Upper lobe of right lung (tissue), 1 donor: ENCODE results near the gene OR5AK2. TPM values are rescaled to one million over a fixed set of nuclear protein-coding genes. Genes with fewer than 3 reads are reported as not detected.
"Not testable (repeated sequence)": the region's sequence is repeated elsewhere in the genome, so short reads cannot be mapped to it uniquely, and the experiment has no call there.

Experiments
- ATAC-seq: fragments of 200-7000 bp; cut with Tn5 transposase; one replicate; pipeline ENCODE4 v1.9.1; 2020; ENCODE audit warnings: mild to moderate bottlenecking, moderate library complexity
- DNase-seq: peaks from one replicate; pipeline ENCODE4 v3.0.0-alpha.2; 2020
- H3K27ac ChIP-seq: fragments of 200-600 bp; one replicate; pipeline ENCODE4 v1.8.0; 2022
- H3K27me3 ChIP-seq: fragments of 200-600 bp; one replicate; pipeline ENCODE4 v1.8.0; 2022; ENCODE audit warnings: mild to moderate bottlenecking
- H3K36me3 ChIP-seq: fragments of 200-600 bp; one replicate; pipeline ENCODE4 v1.8.0; 2022
- H3K4me1 ChIP-seq: fragments of 200-600 bp; one replicate; pipeline ENCODE4 v1.8.0; 2022
- H3K4me3 ChIP-seq: fragments of 200-600 bp; one replicate; pipeline ENCODE4 v1.8.0; 2022; ENCODE audit warnings: mild to moderate bottlenecking
- H3K9me3 ChIP-seq: fragments of 200-600 bp; one replicate; pipeline ENCODE4 v1.8.0; 2022
- CTCF ChIP-seq: fragments of 200-600 bp; IDR thresholded peaks from one replicate; pipeline ENCODE4 v1.8.0; 2022; ENCODE audit warnings: antibody characterized with exemption
- intact Hi-C: fragments of 100-400 bp; cut with DNase I; formaldehyde crosslinking; loops from one replicate; pipeline ENCODE4 v1.11.0; 2022
- long read RNA-seq: library from polyadenylated mRNA; unstranded; transcript quantifications from one replicate; pipeline ENCODE4 v2.0.0, GENCODE V29; 2021
- total RNA-seq: library from RNA; stranded (reverse); fragmentation: NEBNext Ultra II Directional; extraction: Animal tissue kit (Norgen Biotek cat#: 25700); gene quantifications from one replicate; pipeline ENCODE4 v1.2.1, GENCODE V29; 2021
- donor health status: DM: no; HTN: yes; CAD: no; lungs with severe emphysema.

Gene OR5AK2, protein sequence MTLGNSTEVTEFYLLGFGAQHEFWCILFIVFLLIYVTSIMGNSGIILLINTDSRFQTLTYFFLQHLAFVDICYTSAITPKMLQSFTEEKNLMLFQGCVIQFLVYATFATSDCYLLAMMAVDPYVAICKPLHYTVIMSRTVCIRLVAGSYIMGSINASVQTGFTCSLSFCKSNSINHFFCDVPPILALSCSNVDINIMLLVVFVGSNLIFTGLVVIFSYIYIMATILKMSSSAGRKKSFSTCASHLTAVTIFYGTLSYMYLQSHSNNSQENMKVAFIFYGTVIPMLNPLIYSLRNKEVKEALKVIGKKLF
- not detected for total RNA-seq
- long read RNA-seq, result 0 reads

DNA sequence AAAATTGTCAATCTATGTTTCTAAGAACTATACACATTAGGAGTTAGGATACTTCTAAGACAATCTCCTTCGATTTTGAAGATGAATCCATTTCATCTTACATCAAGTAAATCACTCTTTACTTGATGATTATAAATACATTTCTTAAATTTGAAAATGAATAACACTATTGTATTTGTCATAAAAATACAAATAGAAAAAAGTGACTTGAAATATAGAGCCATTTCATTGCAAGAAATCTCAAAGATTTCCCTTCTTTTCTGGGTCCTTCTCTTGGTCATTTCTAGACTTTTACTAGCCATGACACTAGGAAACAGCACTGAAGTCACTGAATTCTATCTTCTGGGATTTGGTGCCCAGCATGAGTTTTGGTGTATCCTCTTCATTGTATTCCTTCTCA is at the start of gene OR5AK2:
TSS of gene OR5AK2 (plus strand) at position 301 of the 400 bp plus-strand sequence. CDS start at position 301, 0 bp downstream.
- no peaks in the 10 kb centered on the region for H3K27me3 ChIP-seq
- H3K9me3 ChIP-seq, result no peaks in the 10 kb centered on the region
- H3K4me3 ChIP-seq, result no peak within 1 kb of the TSS
- no peaks in the 10 kb centered on the region for H3K36me3 ChIP-seq
- ATAC-seq (no peak), DNase-seq (no peak)
- no peak for TF ChIP-seq CTCF
- no peak within 1 kb of the TSS for H3K27ac ChIP-seq
- H3K4me1 ChIP-seq, result no peaks in the 10 kb centered on the region
- intact Hi-C loops, result no loop called here

- intact Hi-C loops, DNase-seq, H3K27me3 ChIP-seq: not testable (repeated sequence)
These were observed 43.2 kb upstream of the OR5AK2 start for GRCh38 chr11:56945526-56945925.

DNA sequence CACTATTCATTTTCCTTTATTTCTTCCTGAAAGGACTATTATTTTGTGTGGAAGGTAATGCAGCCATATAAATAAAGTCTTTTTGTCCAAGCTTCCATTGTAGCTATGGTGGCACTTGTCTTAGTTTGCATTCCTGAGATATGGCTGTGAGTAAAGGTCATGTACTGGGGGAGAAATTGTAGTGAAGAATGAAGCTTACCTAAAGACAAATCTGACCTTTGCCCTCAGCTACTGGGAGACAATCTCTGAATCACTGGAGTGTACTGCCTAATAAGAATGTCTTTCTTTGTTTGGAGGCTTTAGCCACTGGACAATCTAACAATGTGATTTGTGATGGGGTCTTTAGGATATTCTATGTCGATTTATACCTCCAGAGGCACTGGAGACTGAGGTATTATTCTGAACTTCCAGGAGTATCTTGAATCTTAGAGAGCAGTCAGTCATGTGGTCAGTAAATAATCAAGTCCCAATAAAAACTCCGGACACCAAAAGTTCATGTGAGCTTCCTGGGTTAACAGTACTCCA is 39.7 kb upstream of the OR5AK2 start:
- intact Hi-C loops, result no loop called here
- ATAC-seq, result no peak

More at GRCh38 chr11:56945526-56945925, 43.2 kb upstream of the OR5AK2 start:
- not testable (repeated sequence) for H3K36me3 ChIP-seq, ATAC-seq, H3K27ac ChIP-seq, H3K4me1 ChIP-seq, H3K9me3 ChIP-seq, H3K4me3 ChIP-seq

GRCh38 chr11:56950510-56950909 is 38.2 kb upstream of the OR5AK2 start:
- H3K27ac ChIP-seq, result no peak overlapping the region
- H3K4me3 ChIP-seq, result no peak overlapping the region
- no peak for TF ChIP-seq CTCF
- no peak for DNase-seq
- peaks cover 5% of the 10 kb centered on the region for H3K9me3 ChIP-seq
- no peak for ATAC-seq
- H3K4me1 ChIP-seq, result no peaks in the 10 kb centered on the region
- no peaks in the 10 kb centered on the region for H3K36me3 ChIP-seq
- no peaks in the 10 kb centered on the region for H3K27me3 ChIP-seq
- intact Hi-C loops, result no loop called here

More for the DNA sequence above, 39.7 kb upstream of the OR5AK2 start:
- H3K9me3 ChIP-seq, result peaks cover 5% of the 10 kb centered on the region
- DNase-seq, result no peak
- no peaks in the 10 kb centered on the region for H3K36me3 ChIP-seq
- H3K27me3 ChIP-seq, result no peaks in the 10 kb centered on the region
- no peak overlapping the region for H3K27ac ChIP-seq
- no peak overlapping the region for H3K4me3 ChIP-seq
- no peak for TF ChIP-seq CTCF
- no peaks in the 10 kb centered on the region for H3K4me1 ChIP-seq

DNA sequence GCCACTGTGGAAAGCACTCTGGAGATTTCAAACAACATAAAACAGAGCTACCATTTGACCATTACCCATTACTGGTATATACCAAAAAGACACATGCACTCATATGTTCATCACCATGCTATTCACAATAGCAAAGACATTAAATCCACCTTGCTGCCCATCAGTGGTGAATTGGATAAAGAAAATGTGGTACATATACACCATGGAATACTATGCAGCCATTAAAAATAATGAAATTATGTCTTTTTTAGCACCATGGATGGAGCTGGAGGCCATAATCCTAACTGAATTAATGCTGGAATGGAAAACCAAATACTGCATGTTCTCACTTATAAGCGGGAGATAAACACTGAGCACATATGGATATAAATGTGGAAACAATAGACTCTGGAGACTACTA is 34.8 kb upstream of the OR5AK2 start:
- H3K4me3 ChIP-seq, H3K4me1 ChIP-seq, H3K9me3 ChIP-seq, H3K36me3 ChIP-seq, H3K27me3 ChIP-seq, ATAC-seq, H3K27ac ChIP-seq, DNase-seq, intact Hi-C loops: not testable (repeated sequence)

DNA sequence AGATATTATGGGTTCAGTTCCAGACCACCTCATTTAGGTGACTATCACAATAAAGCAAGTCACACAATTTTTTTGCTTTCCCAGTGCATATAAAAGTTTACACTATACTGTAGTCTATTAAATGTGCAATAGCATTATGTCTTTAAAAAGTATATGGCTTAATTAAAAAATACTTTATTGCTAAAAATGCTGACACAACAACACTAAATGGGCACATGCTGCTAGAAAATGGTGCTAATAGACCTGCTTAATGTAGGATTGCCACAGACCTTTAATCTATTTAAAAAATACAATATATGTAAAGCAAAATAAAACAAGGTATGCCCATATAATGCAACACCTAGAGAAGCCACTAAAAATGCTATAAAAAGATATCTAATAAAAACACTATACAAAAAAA is 27.1 kb upstream of the OR5AK2 start:
- Histone ChIP-seq H3K4me1 (no peaks in the 10 kb centered on the region), H3K9me3 (no peaks in the 10 kb centered on the region), H3K27me3 (no peaks in the 10 kb centered on the region), H3K27ac (no peak overlapping the region), H3K4me3 (no peak overlapping the region), H3K36me3 (no peaks in the 10 kb centered on the region)
- ATAC-seq (no peak), DNase-seq (no peak)
- intact Hi-C loops, result no loop called here
- TF ChIP-seq CTCF, result no peak
